Activated naive CD4-positive, alpha-beta T cell (primary cell): Measurements from ENCODE around the gene FAM83F.
A peak's percentile ranks its signal among the peaks of the same experiment; 100 is the strongest.
"Not testable (repeated sequence)": the region's sequence is repeated elsewhere in the genome, so short reads cannot be mapped to it uniquely, and the experiment has no call there.

ENCODE experiments used
- DNase-seq, 4 experiments: peaks; one replicate each; lab custom pipeline; 2025; lab: John Stamatoyannopoulos, UW

The FAM83F gene

GRCh38 chr22:40015358-40015976 lies 20.7 kb downstream of the FAM83F start:
- no peak for DNase-seq

GRCh38 chr22:40018051-40018450 lies 23.3 kb downstream of the FAM83F start:
- no peak for DNase-seq

GRCh38 chr22:40019100-40019499 lies 24.3 kb downstream of the FAM83F start:
- DNase-seq, result no peak

- DNase-seq, result no peak
Measured at GRCh38 chr22:40020956-40021355, 26.2 kb downstream of the FAM83F start.

- no peak for DNase-seq
Measured at GRCh38 chr22:40021401-40022000, 26.7 kb downstream of the FAM83F start.

GRCh38 chr22:40022536-40023240 lies 27.9 kb downstream of the FAM83F start:
- no peak for DNase-seq

GRCh38 chr22:40023341-40023841 lies 28.6 kb downstream of the FAM83F start:
- no peak for DNase-seq

- peak in 3 of 4 experiments; percentile 12 to 48 (median 22) for DNase-seq
Measured at GRCh38 chr22:40024201-40025061, 29.7 kb downstream of the FAM83F start.

GRCh38 chr22:40025062-40025379 lies 30.3 kb downstream of the FAM83F start:
- DNase-seq, result not testable (repeated sequence)

GRCh38 chr22:40025856-40026255 lies 31.1 kb downstream of the FAM83F start:
- no peak for DNase-seq

GRCh38 chr22:40026641-40027040 lies 31.9 kb downstream of the FAM83F start:
- DNase-seq, result no peak

GRCh38 chr22:40027191-40028097 lies 32.7 kb downstream of the FAM83F start:
- DNase-seq, result no peak

GRCh38 chr22:40028098-40028425 lies 33.3 kb downstream of the FAM83F start:
- DNase-seq, result no peak

GRCh38 chr22:40029189-40029890 lies 34.6 kb downstream of the FAM83F start:
- no peak for DNase-seq

- DNase-seq, result no peak
Measured at GRCh38 chr22:40030026-40030757, 35.4 kb downstream of the FAM83F start.

- no peak for DNase-seq
Measured at GRCh38 chr22:40030758-40031095, 36.0 kb downstream of the FAM83F start.

- no peak for DNase-seq
Measured at GRCh38 chr22:40031766-40032470, 37.2 kb downstream of the FAM83F start.

- no peak for DNase-seq
Measured at GRCh38 chr22:40033586-40034380, 39.0 kb downstream of the FAM83F start.

GRCh38 chr22:40035351-40035750 lies 40.6 kb downstream of the FAM83F start:
- DNase-seq, result no peak
